HEK293 (cell line): ENCODE results near the gene ADAMTSL4.

ENCODE experiments used
- CTCF ChIA-PET: fragments of 350-600 bp; formaldehyde crosslinking; extraction: SDS; loops from one replicate; lab custom pipeline; 2021; ENCODE audit warnings: antibody characterized with exemption; lab: Yijun Ruan, JAX
- POLR2A ChIA-PET: fragments of 300-600 bp; formaldehyde crosslinking; extraction: SDS; loops from one replicate; lab custom pipeline; 2020; ENCODE audit warnings: antibody characterized with exemption, inconsistent platforms; lab: Yijun Ruan, JAX
- H3K27ac ChIP-seq: fragments of 200-500 bp; sonication (Bioruptor generic); 2 replicates; pipeline ENCODE4 v1.5.1; 2014; ENCODE audit warnings: low read depth, low read length, control low read depth, inconsistent platforms; ENCODE audit errors: extremely low read depth
- H3K36me3 ChIP-seq, 2 experiments: fragments of 200-500 bp in 1 of 2; sonication (Bioruptor generic) in 1 of 2; 1 replicate in 1 of 2; 2 replicates in 1 of 2; pipeline ENCODE4 v1.5.1; 2014 to 2017; ENCODE audit warnings: inconsistent platforms in 2 of 2, low read length in 2 of 2; ENCODE audit not compliant: control insufficient read depth in 2 of 2, insufficient read depth in 1 of 2
- H3K4me1 ChIP-seq: fragments of 200-500 bp; sonication (Bioruptor generic); 2 replicates; pipeline ENCODE4 v1.5.1; 2014; ENCODE audit warnings: mild to moderate bottlenecking, low read length, inconsistent platforms; ENCODE audit not compliant: control insufficient read depth, insufficient read depth
- H3K4me3 ChIP-seq: 2 replicates; pipeline ENCODE4 v1.5.1; 2011; ENCODE audit warnings: low read depth, mild to moderate bottlenecking, control low read depth, low read length, moderate library complexity
- H3K9me3 ChIP-seq: fragments of 200-500 bp; sonication (Bioruptor generic); 2 replicates; pipeline ENCODE4 v1.5.1; 2014; ENCODE audit warnings: low read depth, low read length, inconsistent platforms; ENCODE audit not compliant: control insufficient read depth, insufficient read depth
- HOXA7 ChIP-seq: sonication (generic); formaldehyde crosslinking; IDR thresholded peaks from 2 replicates; pipeline ENCODE4 v1.8.1; 2022; ENCODE audit warnings: missing genetic modification reagents, borderline replicate concordance
- MYNN ChIP-seq: fragments of 450-650 bp; formaldehyde crosslinking; IDR thresholded peaks from 2 replicates; pipeline ENCODE4 v1.5.1; 2016; ENCODE audit warnings: missing biosample characterization, missing genetic modification characterization, borderline replicate concordance
- PRDM1 ChIP-seq: fragments of 450-650 bp; formaldehyde crosslinking; IDR thresholded peaks from 2 replicates; pipeline ENCODE4; 2016; ENCODE audit warnings: missing biosample characterization, missing genetic modification characterization
- ZEB2 ChIP-seq: fragments of 450-650 bp; formaldehyde crosslinking; IDR thresholded peaks from 2 replicates; pipeline ENCODE4 v1.5.1; 2016; ENCODE audit warnings: missing biosample characterization, missing genetic modification characterization
- ZFP41 ChIP-seq: fragments of 450-650 bp; formaldehyde crosslinking; IDR thresholded peaks from 2 replicates; pipeline ENCODE4 v1.5.1; 2016; ENCODE audit warnings: missing biosample characterization, missing genetic modification characterization, borderline replicate concordance
- ZNF121 ChIP-seq: fragments of 450-650 bp; formaldehyde crosslinking; IDR thresholded peaks from 2 replicates; pipeline ENCODE4 v1.5.1; 2016; ENCODE audit warnings: missing biosample characterization, missing genetic modification characterization
- ZNF16 ChIP-seq: fragments of 450-650 bp; formaldehyde crosslinking; IDR thresholded peaks from 2 replicates; pipeline ENCODE4 v1.5.1; 2016; ENCODE audit warnings: low read depth, missing biosample characterization, missing genetic modification characterization
- ZNF169 ChIP-seq: fragments of 450-650 bp; formaldehyde crosslinking; IDR thresholded peaks from 2 replicates; pipeline ENCODE4 v1.5.1; 2016; ENCODE audit warnings: missing biosample characterization, missing genetic modification characterization
- ZNF398 ChIP-seq: fragments of 450-650 bp; formaldehyde crosslinking; IDR thresholded peaks from 2 replicates; pipeline ENCODE4 v1.5.1; 2017; ENCODE audit warnings: missing biosample characterization, missing genetic modification characterization
- ZNF555 ChIP-seq: fragments of 450-650 bp; formaldehyde crosslinking; conservative IDR thresholded peaks from 2 replicates; pipeline ENCODE4 v1.5.1; 2017; ENCODE audit warnings: missing biosample characterization, mild to moderate bottlenecking, missing genetic modification characterization, inconsistent platforms
- ZNF571 ChIP-seq: fragments of 450-650 bp; formaldehyde crosslinking; IDR thresholded peaks from 2 replicates; pipeline ENCODE4 v1.5.0; 2017; ENCODE audit warnings: missing biosample characterization, missing genetic modification characterization
- ZNF596 ChIP-seq: fragments of 450-650 bp; IDR thresholded peaks from 2 replicates; pipeline ENCODE4 v1.5.0; 2018; ENCODE audit warnings: missing biosample characterization, mild to moderate bottlenecking, missing genetic modification characterization, moderate library complexity
- ZNF777 ChIP-seq: fragments of 450-650 bp; formaldehyde crosslinking; IDR thresholded peaks from 2 replicates; pipeline ENCODE4 v1.5.1; 2017; ENCODE audit warnings: missing biosample characterization, missing genetic modification characterization, borderline replicate concordance
- ZNF837 ChIP-seq: fragments of 450-650 bp; formaldehyde crosslinking; IDR thresholded peaks from 2 replicates; pipeline ENCODE4 v1.5.1; 2016; ENCODE audit warnings: missing biosample characterization, missing genetic modification characterization
- TF ChIP-seq, protein P1 (sequence below): fragments of 450-650 bp; IDR thresholded peaks from 2 replicates; pipeline ENCODE4 v1.5.1; 2018; ENCODE audit warnings: missing biosample characterization, missing genetic modification characterization
- TF ChIP-seq, protein P2 (sequence below): fragments of 450-650 bp; formaldehyde crosslinking; conservative IDR thresholded peaks from 2 replicates; pipeline ENCODE4 v1.5.1; 2016; ENCODE audit warnings: low read depth, missing biosample characterization, missing genetic modification characterization
- TF ChIP-seq, protein P3 (sequence below): fragments of 450-650 bp; formaldehyde crosslinking; IDR thresholded peaks from 2 replicates; pipeline ENCODE4 v1.5.1; 2016; ENCODE audit warnings: missing biosample characterization, missing genetic modification characterization

The ADAMTSL4 gene

GRCh38 chr1:150606463-150607142 is 57.4 kb downstream of the ADAMTSL4 start:
- Histone ChIP-seq H3K27ac (no peak overlapping the region), H3K36me3 (peaks cover 0 to 14% of the 10 kb centered on the region in 2 experiments; a peak in 2 of 3 replicates), H3K9me3 (no peaks in the 10 kb centered on the region), H3K4me1 (peaks cover 3% of the 10 kb centered on the region; the same call in 1 of the 2 replicates), H3K4me3 (no peak overlapping the region)
- POLR2A ChIA-PET, result interaction anchor here (1.0 to 3.4 kb wide), 3 partner anchors 9 to 27 kb away, joined by 3 to 23 read pairs (median 4); partner anchors contain the start of genes ENSA and MCL1
- no peak for TF ChIP-seq ZNF571
- TF ChIP-seq HOXA7 (CRISPR knock-in tag), result no peak
- TF ChIP-seq, protein P1, sequence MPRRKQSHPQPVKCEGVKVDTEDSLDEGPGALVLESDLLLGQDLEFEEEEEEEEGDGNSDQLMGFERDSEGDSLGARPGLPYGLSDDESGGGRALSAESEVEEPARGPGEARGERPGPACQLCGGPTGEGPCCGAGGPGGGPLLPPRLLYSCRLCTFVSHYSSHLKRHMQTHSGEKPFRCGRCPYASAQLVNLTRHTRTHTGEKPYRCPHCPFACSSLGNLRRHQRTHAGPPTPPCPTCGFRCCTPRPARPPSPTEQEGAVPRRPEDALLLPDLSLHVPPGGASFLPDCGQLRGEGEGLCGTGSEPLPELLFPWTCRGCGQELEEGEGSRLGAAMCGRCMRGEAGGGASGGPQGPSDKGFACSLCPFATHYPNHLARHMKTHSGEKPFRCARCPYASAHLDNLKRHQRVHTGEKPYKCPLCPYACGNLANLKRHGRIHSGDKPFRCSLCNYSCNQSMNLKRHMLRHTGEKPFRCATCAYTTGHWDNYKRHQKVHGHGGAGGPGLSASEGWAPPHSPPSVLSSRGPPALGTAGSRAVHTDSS (tag by site-specific recombination), result no peak
- TF ChIP-seq ZNF596 (tag by site-specific recombination), result no peak
- no peak for TF ChIP-seq ZNF121 (tag by site-specific recombination)
- no peak for TF ChIP-seq ZNF555 (tag by site-specific recombination)
- TF ChIP-seq ZEB2 (tag by site-specific recombination), result no peak
- TF ChIP-seq ZFP41, result no peak
- TF ChIP-seq ZNF16 (tag by site-specific recombination), result no peak
- no peak for TF ChIP-seq ZNF837 (tag by site-specific recombination)
- TF ChIP-seq ZNF398 (tag by site-specific recombination), result no peak
- TF ChIP-seq ZNF777 (tag by site-specific recombination), result no peak
- no peak for TF ChIP-seq ZNF169 (tag by site-specific recombination)
- no peak for TF ChIP-seq PRDM1 (tag by site-specific recombination)
- no peak for TF ChIP-seq MYNN
- TF ChIP-seq, protein P2, sequence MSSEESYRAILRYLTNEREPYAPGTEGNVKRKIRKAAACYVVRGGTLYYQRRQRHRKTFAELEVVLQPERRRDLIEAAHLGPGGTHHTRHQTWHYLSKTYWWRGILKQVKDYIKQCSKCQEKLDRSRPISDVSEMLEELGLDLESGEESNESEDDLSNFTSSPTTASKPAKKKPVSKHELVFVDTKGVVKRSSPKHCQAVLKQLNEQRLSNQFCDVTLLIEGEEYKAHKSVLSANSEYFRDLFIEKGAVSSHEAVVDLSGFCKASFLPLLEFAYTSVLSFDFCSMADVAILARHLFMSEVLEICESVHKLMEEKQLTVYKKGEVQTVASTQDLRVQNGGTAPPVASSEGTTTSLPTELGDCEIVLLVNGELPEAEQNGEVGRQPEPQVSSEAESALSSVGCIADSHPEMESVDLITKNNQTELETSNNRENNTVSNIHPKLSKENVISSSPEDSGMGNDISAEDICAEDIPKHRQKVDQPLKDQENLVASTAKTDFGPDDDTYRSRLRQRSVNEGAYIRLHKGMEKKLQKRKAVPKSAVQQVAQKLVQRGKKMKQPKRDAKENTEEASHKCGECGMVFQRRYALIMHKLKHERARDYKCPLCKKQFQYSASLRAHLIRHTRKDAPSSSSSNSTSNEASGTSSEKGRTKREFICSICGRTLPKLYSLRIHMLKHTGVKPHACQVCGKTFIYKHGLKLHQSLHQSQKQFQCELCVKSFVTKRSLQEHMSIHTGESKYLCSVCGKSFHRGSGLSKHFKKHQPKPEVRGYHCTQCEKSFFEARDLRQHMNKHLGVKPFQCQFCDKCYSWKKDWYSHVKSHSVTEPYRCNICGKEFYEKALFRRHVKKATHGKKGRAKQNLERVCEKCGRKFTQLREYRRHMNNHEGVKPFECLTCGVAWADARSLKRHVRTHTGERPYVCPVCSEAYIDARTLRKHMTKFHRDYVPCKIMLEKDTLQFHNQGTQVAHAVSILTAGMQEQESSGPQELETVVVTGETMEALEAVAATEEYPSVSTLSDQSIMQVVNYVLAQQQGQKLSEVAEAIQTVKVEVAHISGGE (tag by site-specific recombination), result no peak
- TF ChIP-seq, protein P3, sequence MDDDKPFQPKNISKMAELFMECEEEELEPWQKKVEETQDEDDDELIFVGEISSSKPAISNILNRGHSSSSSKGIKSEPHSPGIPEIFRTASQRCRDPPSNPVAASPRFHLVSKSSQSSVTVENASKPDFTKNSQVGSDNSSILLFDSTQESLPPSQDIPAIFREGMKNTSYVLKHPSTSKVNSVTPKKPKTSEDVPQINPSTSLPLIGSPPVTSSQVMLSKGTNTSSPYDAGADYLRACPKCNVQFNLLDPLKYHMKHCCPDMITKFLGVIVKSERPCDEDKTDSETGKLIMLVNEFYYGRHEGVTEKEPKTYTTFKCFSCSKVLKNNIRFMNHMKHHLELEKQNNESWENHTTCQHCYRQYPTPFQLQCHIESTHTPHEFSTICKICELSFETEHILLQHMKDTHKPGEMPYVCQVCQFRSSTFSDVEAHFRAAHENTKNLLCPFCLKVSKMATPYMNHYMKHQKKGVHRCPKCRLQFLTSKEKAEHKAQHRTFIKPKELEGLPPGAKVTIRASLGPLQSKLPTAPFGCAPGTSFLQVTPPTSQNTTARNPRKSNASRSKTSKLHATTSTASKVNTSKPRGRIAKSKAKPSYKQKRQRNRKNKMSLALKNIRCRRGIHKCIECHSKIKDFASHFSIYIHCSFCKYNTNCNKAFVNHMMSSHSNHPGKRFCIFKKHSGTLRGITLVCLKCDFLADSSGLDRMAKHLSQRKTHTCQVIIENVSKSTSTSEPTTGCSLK (tag by site-specific recombination), result no peak
- TF ChIP-seq, all 188 proteins: peak for 0
- CTCF ChIA-PET, result interaction anchor here (0.6 to 1.2 kb wide), 4 partner anchors 26 to 874 kb away, joined by 3 to 4 read pairs (median 3); no protein-coding TSS in a partner anchor
